H1 (cell line): ENCODE results near the gene UBE2V1. TPM values are rescaled to one million over a fixed set of nuclear protein-coding genes. Genes with fewer than 3 reads are reported as not detected.

Source experiments
- CBX5 ChIP-seq: fragments of 300-800, 300-1000 bp; sonication (generic); IDR thresholded peaks from 2 replicates; pipeline ENCODE4 v1.7.1; 2016; ENCODE audit warnings: antibody characterized with exemption, low read length, low read depth
- CHD2 ChIP-seq: IDR thresholded peaks from 2 replicates; pipeline ENCODE4 v1.6.1; 2012; ENCODE audit warnings: low read length, improper control_type of control experiment
- EP300 ChIP-seq, 2 experiments: IDR thresholded peaks; 1 replicate in 1 of 2; 2 replicates in 1 of 2; pipeline ENCODE4 v1.6.1; 2011 to 2012; ENCODE audit warnings: low read depth in 2 of 2, low read length in 2 of 2, mild to moderate bottlenecking in 2 of 2, borderline replicate concordance in 1 of 2, inconsistent platforms in 1 of 2, moderate library complexity in 1 of 2
- GTF2F1 ChIP-seq: IDR thresholded peaks from 2 replicates; pipeline ENCODE4 v1.6.1; 2012; ENCODE audit warnings: low read depth, low read length, improper control_type of control experiment, borderline replicate concordance
- POLR2AphosphoS5 ChIP-seq: IDR thresholded peaks from 2 replicates; pipeline ENCODE4 v1.6.1; 2011; ENCODE audit warnings: low read depth, low read length
- RNF2 ChIP-seq: fragments of 200-900, 300-1000 bp; sonication (generic); IDR thresholded peaks from 2 replicates; pipeline ENCODE4 v1.7.1; 2016; ENCODE audit warnings: borderline replicate concordance, low read depth, mild to moderate bottlenecking, antibody characterized with exemption, low read length; ENCODE audit not compliant: poor library complexity, severe bottlenecking; ENCODE audit errors: missing control alignments
- polyA plus RNA-seq, 7 experiments: library from polyadenylated mRNA; depleted of rRNA in 3 of 7; stranded (reverse) in 5 of 7; unstranded in 2 of 7; fragments of >200 nt in 5 of 7; fragments of 200-250 nt in 2 of 7; gene quantifications; 1 replicate in 5 of 7; 2 replicates in 1 of 7; 4 replicates in 1 of 7; pipeline versions ENCODE4 v1.2.1 to v1.2.3, GENCODE V29; 2011 to 2013; ENCODE audit warnings: missing spikeins in 2 of 7, mixed read lengths in 2 of 7
- total RNA-seq: library from RNA; stranded (reverse); fragmentation: NEBNext Ultra II Directional; extraction: Animal tissue kit (Norgen Biotek cat#: 25700); gene quantifications from 2 replicates; pipeline ENCODE4 v1.2.1, GENCODE V29; 2021
- TF ChIP-seq, protein P1 (sequence below): IDR thresholded peaks from 2 replicates; pipeline ENCODE4 v1.6.1; 2012; ENCODE audit warnings: low read length, inconsistent platforms

The UBE2V1 gene
- total and polyA plus RNA-seq, 2 of the 8 experiments (the other 6 are each of a cell fraction or from before 2014, with no cell fraction given) = 141 to 184 TPM

DNA sequence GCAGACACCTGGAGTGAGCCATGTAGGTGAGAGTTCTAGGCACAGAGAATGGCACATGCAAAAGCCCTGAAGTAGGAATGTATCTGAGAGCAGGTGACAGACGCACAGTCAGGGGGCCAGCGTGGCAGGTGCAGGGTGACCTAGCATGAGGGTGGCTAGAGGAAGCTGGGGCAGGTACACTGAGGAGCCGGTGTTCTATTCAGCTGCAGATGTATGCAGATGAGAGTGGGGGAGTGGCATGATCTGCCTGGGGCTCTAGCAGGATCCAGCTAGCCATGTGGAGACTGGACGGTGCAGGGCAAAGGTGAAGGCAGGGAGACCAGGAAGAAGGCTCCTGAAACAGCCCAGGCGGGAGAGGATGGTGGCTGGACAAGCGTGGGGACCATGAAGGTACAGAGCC is 29.9 kb upstream of the UBE2V1 start (continued):
- TF ChIP-seq RNF2 = no peak
- TF ChIP-seq, protein P1, sequence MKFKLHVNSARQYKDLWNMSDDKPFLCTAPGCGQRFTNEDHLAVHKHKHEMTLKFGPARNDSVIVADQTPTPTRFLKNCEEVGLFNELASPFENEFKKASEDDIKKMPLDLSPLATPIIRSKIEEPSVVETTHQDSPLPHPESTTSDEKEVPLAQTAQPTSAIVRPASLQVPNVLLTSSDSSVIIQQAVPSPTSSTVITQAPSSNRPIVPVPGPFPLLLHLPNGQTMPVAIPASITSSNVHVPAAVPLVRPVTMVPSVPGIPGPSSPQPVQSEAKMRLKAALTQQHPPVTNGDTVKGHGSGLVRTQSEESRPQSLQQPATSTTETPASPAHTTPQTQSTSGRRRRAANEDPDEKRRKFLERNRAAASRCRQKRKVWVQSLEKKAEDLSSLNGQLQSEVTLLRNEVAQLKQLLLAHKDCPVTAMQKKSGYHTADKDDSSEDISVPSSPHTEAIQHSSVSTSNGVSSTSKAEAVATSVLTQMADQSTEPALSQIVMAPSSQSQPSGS = no peak
- no peak for TF ChIP-seq GTF2F1
- peak in 1 of 2 experiments; percentile 20; a peak in 1 of 3 replicates for TF ChIP-seq EP300 (IDR thresholded peaks at IDR 0.05; ENCODE audit: borderline replicate concordance in 1 of 2, low read depth in 2 of 2, low read length in 2 of 2)
- no peak for TF ChIP-seq CHD2
- TF ChIP-seq CBX5 = no peak
- no peak for TF ChIP-seq POLR2AphosphoS5
